ENCODE measurements around the gene FANCI.

GRCh38 chr15:89309993-89310392, 66.2 kb downstream of the FANCI start:
- no peak for TF ChIP-seq CTCF (IDR thresholded peaks at IDR 0.05)
- TF ChIP-seq POLR2A (IDR thresholded peaks at IDR 0.05): no peak

Data from uterus (tissue), 2 donors.